ENCODE results near the gene GABRB3.

DNA sequence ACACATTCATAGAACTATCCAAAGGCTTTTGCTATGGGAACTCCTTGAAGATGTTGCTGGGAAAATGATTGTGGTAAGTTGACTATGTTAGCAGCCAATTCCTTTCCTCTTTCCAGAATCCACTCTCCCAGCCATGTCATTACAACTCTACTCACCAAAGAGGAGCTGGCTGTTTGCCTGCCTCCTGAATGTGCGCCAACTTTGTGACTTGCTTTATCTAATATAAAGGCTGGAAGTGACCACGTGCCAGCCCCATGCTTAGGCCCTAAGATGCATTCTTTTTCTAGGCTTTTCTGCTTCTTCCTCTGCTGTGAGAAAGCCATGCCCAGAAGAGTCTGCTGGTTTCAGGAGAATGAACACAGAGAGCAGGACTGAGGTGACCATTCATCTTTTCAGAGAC, 182.2 kb downstream of the GABRB3 start:
- TF ChIP-seq POLR2A (IDR thresholded peaks at IDR 0.05) (no peak), POLR2AphosphoS5 (IDR thresholded peaks at IDR 0.05) (no peak)
- TF ChIP-seq, protein P1, sequence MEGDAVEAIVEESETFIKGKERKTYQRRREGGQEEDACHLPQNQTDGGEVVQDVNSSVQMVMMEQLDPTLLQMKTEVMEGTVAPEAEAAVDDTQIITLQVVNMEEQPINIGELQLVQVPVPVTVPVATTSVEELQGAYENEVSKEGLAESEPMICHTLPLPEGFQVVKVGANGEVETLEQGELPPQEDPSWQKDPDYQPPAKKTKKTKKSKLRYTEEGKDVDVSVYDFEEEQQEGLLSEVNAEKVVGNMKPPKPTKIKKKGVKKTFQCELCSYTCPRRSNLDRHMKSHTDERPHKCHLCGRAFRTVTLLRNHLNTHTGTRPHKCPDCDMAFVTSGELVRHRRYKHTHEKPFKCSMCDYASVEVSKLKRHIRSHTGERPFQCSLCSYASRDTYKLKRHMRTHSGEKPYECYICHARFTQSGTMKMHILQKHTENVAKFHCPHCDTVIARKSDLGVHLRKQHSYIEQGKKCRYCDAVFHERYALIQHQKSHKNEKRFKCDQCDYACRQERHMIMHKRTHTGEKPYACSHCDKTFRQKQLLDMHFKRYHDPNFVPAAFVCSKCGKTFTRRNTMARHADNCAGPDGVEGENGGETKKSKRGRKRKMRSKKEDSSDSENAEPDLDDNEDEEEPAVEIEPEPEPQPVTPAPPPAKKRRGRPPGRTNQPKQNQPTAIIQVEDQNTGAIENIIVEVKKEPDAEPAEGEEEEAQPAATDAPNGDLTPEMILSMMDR (IDR thresholded peaks at IDR 0.05 in 8 of 11, conservative IDR thresholded peaks at IDR 0.05 in 3 of 11) = no peak

Data from spleen (tissue), 7 donors.